A549 (cell line): ENCODE results near the gene USP2. TPM values are rescaled to one million over a fixed set of nuclear protein-coding genes. Genes with fewer than 3 reads are reported as not detected.
A peak's percentile ranks its signal among the peaks of the same experiment; 100 is the strongest.

Experiments used
- ATAC-seq, 2 experiments: fragments of 200-7000 bp in 1 of 2; fragments of >200 bp in 1 of 2; cut with Nextera tagmentation in 1 of 2; cut with Tn5 transposase in 1 of 2; 3 replicates each; pipeline versions ENCODE4 v1.8.0 to v1.9.1; 2018 to 2020; ENCODE audit warnings: mild to moderate bottlenecking in 1 of 2, moderate library complexity in 1 of 2
- CTCF ChIA-PET: fragments of 300-600 bp; sonication (Branson Sonifier 250); formaldehyde crosslinking; extraction: SDS; loops from one replicate; lab custom pipeline; 2021; ENCODE audit warnings: antibody characterized with exemption, inconsistent platforms; lab: Yijun Ruan, JAX
- POLR2A ChIA-PET: fragments of 350-600 bp; formaldehyde crosslinking; extraction: SDS; loops from one replicate; lab custom pipeline; 2021; ENCODE audit warnings: antibody characterized with exemption, inconsistent platforms; lab: Yijun Ruan, JAX
- DNase-seq, 2 experiments: peaks; one replicate each; pipeline versions ENCODE4 v3.0.0 to v3.0.0-alpha.2; 2011 to 2016; ENCODE audit warnings: low read depth in 1 of 2, low spot score in 1 of 2
- FAIRE-seq: peaks from 2 replicates; lab custom pipeline; 2011; peaks lifted over from hg19 to GRCh38; lab: Jason Lieb, UNC
- H3K27ac ChIP-seq, 2 experiments: fragments of >200 bp; sonication (Bioruptor Twin); formaldehyde crosslinking; 3 replicates each; pipeline ENCODE4 v1.5.1; 2016 to 2017
- H3K4me1 ChIP-seq: fragments of >200 bp; sonication (Bioruptor Twin); formaldehyde crosslinking; 3 replicates; pipeline ENCODE4 v1.6.1; 2016
- H3K4me2 ChIP-seq: fragments of >200 bp; sonication (Bioruptor Twin); formaldehyde crosslinking; 3 replicates; pipeline ENCODE4 v1.6.1; 2016
- H3K4me3 ChIP-seq: fragments of >200 bp; sonication (Bioruptor Twin); formaldehyde crosslinking; 3 replicates; pipeline ENCODE4 v1.5.1; 2016
- H3K9me3 ChIP-seq: fragments of >200 bp; sonication (Bioruptor Twin); formaldehyde crosslinking; 3 replicates; pipeline ENCODE4 v1.6.1; 2016
- BCL3 ChIP-seq: fragments of >200 bp; sonication (Bioruptor Twin); formaldehyde crosslinking; IDR thresholded peaks from 3 replicates; pipeline ENCODE4 v1.6.1; 2016
- BHLHE40 ChIP-seq: IDR thresholded peaks from 2 replicates; pipeline ENCODE4 v1.6.1; 2012; ENCODE audit warnings: low read depth, low read length, inconsistent platforms
- CBX8 ChIP-seq: fragments of 200-600 bp; sonication (generic); IDR thresholded peaks from 2 replicates; pipeline ENCODE4 v1.6.1; 2016
- CEBPB ChIP-seq, 2 experiments: fragments of >200 bp in 1 of 2; sonication (Bioruptor Twin) in 1 of 2; formaldehyde crosslinking in 1 of 2; IDR thresholded peaks; 2 replicates each; pipeline ENCODE4 v1.6.1; 2012 to 2016
- CHD4 ChIP-seq: fragments of 200-600 bp; sonication (generic); IDR thresholded peaks from 2 replicates; pipeline ENCODE4 v1.6.1; 2016; ENCODE audit warnings: antibody characterized with exemption, mild to moderate bottlenecking, borderline replicate concordance
- EHF ChIP-seq: fragments of 250-450 bp; sonication (Bioruptor Pico); IDR thresholded peaks from 2 replicates; pipeline ENCODE4 v1.5.0; 2020; ENCODE audit warnings: mild to moderate bottlenecking
- ELK1 ChIP-seq: fragments of 150-350 bp; IDR thresholded peaks from 2 replicates; pipeline ENCODE4 v1.6.1; 2014; ENCODE audit warnings: low read depth, mild to moderate bottlenecking, low read length
- EP300 ChIP-seq, 2 experiments: fragments of >200 bp; sonication (Bioruptor Twin); formaldehyde crosslinking; IDR thresholded peaks; 2 replicates in 1 of 2; 3 replicates in 1 of 2; pipeline ENCODE4 v1.6.1; 2016 to 2017
- ESRRA ChIP-seq: fragments of 150-350 bp; IDR thresholded peaks from 2 replicates; pipeline ENCODE4 v1.6.1; 2014; ENCODE audit warnings: mild to moderate bottlenecking, low read length, borderline replicate concordance
- FOSB ChIP-seq: fragments of 250-450 bp; sonication (Bioruptor Pico); IDR thresholded peaks from 2 replicates; pipeline ENCODE4 v1.5.0; 2020; ENCODE audit warnings: mild to moderate bottlenecking, moderate library complexity
- FOSL2 ChIP-seq, 2 experiments: fragments of 450-650 bp in 1 of 2; fragments of >200 bp in 1 of 2; sonication (Bioruptor Twin) in 1 of 2; formaldehyde crosslinking; IDR thresholded peaks; 2 replicates each; pipeline versions ENCODE4 v1.5.0 to v1.6.1; 2016 to 2020; ENCODE audit warnings: mild to moderate bottlenecking in 1 of 2, moderate library complexity in 1 of 2
- GATA3 ChIP-seq: IDR thresholded peaks from 2 replicates; pipeline ENCODE4 v1.6.1; 2012; ENCODE audit warnings: borderline replicate concordance
- HDAC2 ChIP-seq: fragments of 200-600 bp; sonication (generic); IDR thresholded peaks from 2 replicates; pipeline ENCODE4 v1.6.1; 2016
- JUN ChIP-seq, 2 experiments: fragments of >200 bp; sonication (Bioruptor Twin); formaldehyde crosslinking; IDR thresholded peaks; 2 replicates in 1 of 2; 3 replicates in 1 of 2; pipeline ENCODE4 v1.6.1; 2016 to 2017
- MAFK ChIP-seq: fragments of 450-650 bp; IDR thresholded peaks from 2 replicates; pipeline ENCODE4 v1.6.1; 2014; ENCODE audit not compliant: partially characterized antibody
- MAZ ChIP-seq: fragments of 150-350 bp; IDR thresholded peaks from 2 replicates; pipeline ENCODE4 v1.6.1; 2014; ENCODE audit warnings: antibody characterized with exemption, low read depth, low read length, borderline replicate concordance
- NFE2L2 ChIP-seq: fragments of 150-350 bp; conservative IDR thresholded peaks from 2 replicates; pipeline ENCODE4 v1.6.1; 2014; ENCODE audit warnings: low read length
- NPAS2 ChIP-seq: fragments of 250-450 bp; sonication (Bioruptor Pico); IDR thresholded peaks from 2 replicates; pipeline ENCODE4 v1.8.0; 2022; ENCODE audit warnings: mild to moderate bottlenecking, moderate library complexity, borderline replicate concordance
- PHF8 ChIP-seq: fragments of 200-600 bp; sonication (generic); IDR thresholded peaks from 2 replicates; pipeline ENCODE4 v1.6.1; 2016; ENCODE audit warnings: low read depth, mild to moderate bottlenecking, antibody characterized with exemption, moderate library complexity, borderline replicate concordance
- POLR2AphosphoS2 ChIP-seq: conservative IDR thresholded peaks from 2 replicates; pipeline ENCODE4 v1.6.1; 2012; ENCODE audit warnings: low read length, improper control_type of control experiment, inconsistent platforms
- RAD21 ChIP-seq, 2 experiments: fragments of >200 bp in 1 of 2; sonication (Bioruptor Twin) in 1 of 2; formaldehyde crosslinking in 1 of 2; IDR thresholded peaks in 1 of 2; conservative IDR thresholded peaks in 1 of 2; 2 replicates in 1 of 2; 3 replicates in 1 of 2; pipeline ENCODE4 v1.6.1; 2012 to 2018; ENCODE audit warnings: inconsistent platforms in 1 of 2
- RARB ChIP-seq: fragments of 250-450 bp; sonication (Bioruptor Pico); IDR thresholded peaks from 2 replicates; pipeline ENCODE4 v1.8.0; 2021; ENCODE audit warnings: mild to moderate bottlenecking, moderate library complexity
- RCOR1 ChIP-seq: fragments of 150-350 bp; IDR thresholded peaks from 2 replicates; pipeline ENCODE4 v1.6.1; 2014; ENCODE audit warnings: antibody characterized with exemption, low read length, low read depth
- RFX5 ChIP-seq: fragments of 450-650 bp; IDR thresholded peaks from 2 replicates; pipeline ENCODE4 v1.7.1; 2014; ENCODE audit warnings: antibody characterized with exemption, mild to moderate bottlenecking, moderate library complexity
- RNF2 ChIP-seq: fragments of 200-600 bp; sonication (generic); IDR thresholded peaks from 2 replicates; pipeline ENCODE4 v1.6.1; 2016; ENCODE audit warnings: low read depth, mild to moderate bottlenecking, antibody characterized with exemption, moderate library complexity, borderline replicate concordance
- SMC3 ChIP-seq: fragments of >200 bp; sonication (Bioruptor Twin); formaldehyde crosslinking; IDR thresholded peaks from 3 replicates; pipeline ENCODE4 v1.6.1; 2018; ENCODE audit warnings: inconsistent platforms
- ZFP36 ChIP-seq: fragments of 450-650 bp; IDR thresholded peaks from 2 replicates; pipeline ENCODE4 v1.6.1; 2014; ENCODE audit warnings: borderline replicate concordance; ENCODE audit not compliant: partially characterized antibody
- WGBS: methylation state at CpG from one replicate; pipeline ENCODE4 v1.1.6; 2017; ENCODE audit errors: missing lambda C conversion rate; 5-methylcytosine and 5-hydroxymethylcytosine counted together
- polyA plus RNA-seq, 4 experiments: library from polyadenylated mRNA; depleted of rRNA in 3 of 4; stranded (reverse); fragments of >200 nt; fragmentation: RNase III in 1 of 4; extraction: RNeasy Plus Mini Kit Qiagen cat#74134 plus additional on column Dnase treatment in 1 of 4; gene quantifications; 2 replicates in 3 of 4; 3 replicates in 1 of 4; pipeline ENCODE4 v1.2.3, GENCODE V29; 2011 to 2017

Gene USP2
- polyA plus RNA-seq, 2 of the 4 experiments (the other 2 are of a cell fraction), result 0.30 to 0.48 TPM

GRCh38 chr11:119424775-119425174 lies 43.3 kb upstream of the USP2 start:
- no peak for ATAC-seq
- 85% methylated on average over 2 of the region's 2 CpGs for WGBS
- Histone ChIP-seq H3K9me3 (no peaks in the 10 kb centered on the region), H3K4me1 (peaks cover 6% of the 10 kb centered on the region; the same call in 1 of the 3 replicates), H3K4me2 (no peak overlapping the region), H3K4me3 (no peak overlapping the region), H3K27ac (no peak overlapping the region)
- DNase-seq, result no peak
- ChIA-PET POLR2A (no interaction called here), CTCF (interaction anchor here (1.1 to 1.5 kb wide), 2 partner anchors 42 to 85 kb away, joined by 3 to 4 read pairs; no protein-coding TSS in a partner anchor)
- FAIRE-seq, result no peak
- TF ChIP-seq CEBPB (IDR thresholded peaks at IDR 0.05) (no peak), RFX5 (no peak), NPAS2 (no peak)

- H3K4me2 ChIP-seq, result no peak overlapping the region
- H3K4me1 ChIP-seq, result peaks cover 6% of the 10 kb centered on the region; the same call in 1 of the 3 replicates
- TF ChIP-seq MAFK, result no peak
- TF ChIP-seq POLR2AphosphoS2, result no peak
- TF ChIP-seq MAZ, result no peak
- no peak for TF ChIP-seq EHF (CRISPR knock-in tag)
- no peak for TF ChIP-seq BHLHE40
- TF ChIP-seq RARB (CRISPR knock-in tag), result no peak
- TF ChIP-seq PHF8, result no peak
- no peak for TF ChIP-seq ELK1
- no peak for TF ChIP-seq ESRRA
- TF ChIP-seq NFE2L2, result no peak
- no peak for TF ChIP-seq FOSL2 (IDR thresholded peaks at IDR 0.05)
- TF ChIP-seq FOSL2 (CRISPR knock-in tag; IDR thresholded peaks at IDR 0.05), result no peak
- no peak for TF ChIP-seq FOSB (CRISPR knock-in tag)
- no peak for TF ChIP-seq EP300 (IDR thresholded peaks at IDR 0.05)
- TF ChIP-seq RNF2, result no peak
- no peak for TF ChIP-seq RAD21 (conservative IDR thresholded peaks at IDR 0.05 in 1 of 2, IDR thresholded peaks at IDR 0.05 in 1 of 2)
- TF ChIP-seq ZFP36, result no peak
- TF ChIP-seq NPAS2, result no peak
- TF ChIP-seq CHD4, result no peak
- no peak for TF ChIP-seq CBX8
- no peak overlapping the region for H3K27ac ChIP-seq
- ChIA-PET CTCF (interaction anchor here (1.1 to 1.5 kb wide), 3 partner anchors 42 to 84 kb away, joined by 3 to 4 read pairs (median 3); no protein-coding TSS in a partner anchor), POLR2A (no interaction called here)
- no peak overlapping the region for H3K4me3 ChIP-seq
- ATAC-seq (no peak), DNase-seq (no peak), FAIRE-seq (no peak)
- WGBS, result 100% methylated on average over 3 of the region's 3 CpGs
- no peaks in the 10 kb centered on the region for H3K9me3 ChIP-seq
Measured at GRCh38 chr11:119424276-119424675, 42.8 kb upstream of the USP2 start.

GRCh38 chr11:119423509-119424254 lies 42.2 kb upstream of the USP2 start:
- WGBS, result 85% methylated on average over 14 of the region's 14 CpGs
- CTCF ChIA-PET, result interaction anchor here (1.1 kb wide), 2 partner anchors 41 to 67 kb away, joined by 3 to 4 read pairs; no protein-coding TSS in a partner anchor

More at GRCh38 chr11:119423509-119424254, 42.2 kb upstream of the USP2 start:
- FAIRE-seq, result no peak
- no peak for ATAC-seq
- POLR2A ChIA-PET, result no interaction called here
- Histone ChIP-seq H3K27ac (peak overlapping the region in 1 of 2 experiments; percentile 81; a peak in 4 of 6 replicates), H3K9me3 (no peaks in the 10 kb centered on the region), H3K4me1 (peaks cover 6% of the 10 kb centered on the region; the same call in 1 of the 3 replicates), H3K4me2 (peak overlapping the region; percentile 98), H3K4me3 (peak overlapping the region; percentile 58; the same call in 1 of the 3 replicates)
- TF ChIP-seq CBX8 (no peak), RNF2 (no peak), RCOR1 (no peak), GATA3 (no peak), JUN (IDR thresholded peaks at IDR 0.05) (no peak), RAD21 (conservative IDR thresholded peaks at IDR 0.05 in 1 of 2, IDR thresholded peaks at IDR 0.05 in 1 of 2) (no peak), EHF (CRISPR knock-in tag) (no peak), MAFK (no peak), BCL3 (no peak), HDAC2 (no peak), SMC3 (no peak), RARB (CRISPR knock-in tag) (no peak)
- no peak for DNase-seq
